Measurements from ENCODE around the gene HOXA7.

HOXA7 gene

DNA sequence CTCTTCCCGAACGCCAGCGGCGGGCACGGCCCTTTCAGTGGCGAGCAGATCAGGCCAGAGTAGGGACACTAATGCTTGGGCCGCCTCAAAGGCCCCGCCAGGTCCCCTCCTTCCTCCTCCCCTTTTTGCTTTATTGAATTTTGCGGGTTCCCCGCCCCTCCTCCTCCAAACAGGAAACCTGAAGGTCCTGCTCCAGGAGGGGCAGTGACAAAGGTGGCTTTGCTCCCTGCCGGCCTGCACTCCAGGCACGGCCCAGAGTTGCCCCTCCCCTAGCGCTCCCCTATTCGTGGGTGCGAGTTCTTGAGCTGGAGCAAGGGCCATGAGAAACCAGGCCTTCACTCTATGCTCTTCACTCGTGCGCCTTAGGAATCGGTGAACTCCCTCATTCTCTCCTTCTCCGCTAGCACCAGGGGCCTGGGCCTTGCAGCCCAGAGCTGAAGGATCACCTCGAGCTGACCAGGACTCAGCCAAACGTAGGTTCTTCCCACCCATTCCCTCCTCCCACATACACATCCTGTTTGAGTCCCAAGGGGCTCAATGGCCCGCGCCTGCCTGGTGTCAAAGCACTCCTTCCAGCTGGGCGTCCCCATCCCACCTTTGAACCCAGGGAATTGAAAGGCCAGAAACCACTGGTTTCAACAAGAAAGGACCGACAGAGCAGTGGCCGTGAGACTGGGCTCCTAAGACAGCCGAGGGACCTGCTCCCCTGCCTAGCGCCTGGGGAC is 8.3 kb downstream of the HOXA7 start:
- no peak for DNase-seq (ENCODE audit: low read depth, low spot score)

DNA sequence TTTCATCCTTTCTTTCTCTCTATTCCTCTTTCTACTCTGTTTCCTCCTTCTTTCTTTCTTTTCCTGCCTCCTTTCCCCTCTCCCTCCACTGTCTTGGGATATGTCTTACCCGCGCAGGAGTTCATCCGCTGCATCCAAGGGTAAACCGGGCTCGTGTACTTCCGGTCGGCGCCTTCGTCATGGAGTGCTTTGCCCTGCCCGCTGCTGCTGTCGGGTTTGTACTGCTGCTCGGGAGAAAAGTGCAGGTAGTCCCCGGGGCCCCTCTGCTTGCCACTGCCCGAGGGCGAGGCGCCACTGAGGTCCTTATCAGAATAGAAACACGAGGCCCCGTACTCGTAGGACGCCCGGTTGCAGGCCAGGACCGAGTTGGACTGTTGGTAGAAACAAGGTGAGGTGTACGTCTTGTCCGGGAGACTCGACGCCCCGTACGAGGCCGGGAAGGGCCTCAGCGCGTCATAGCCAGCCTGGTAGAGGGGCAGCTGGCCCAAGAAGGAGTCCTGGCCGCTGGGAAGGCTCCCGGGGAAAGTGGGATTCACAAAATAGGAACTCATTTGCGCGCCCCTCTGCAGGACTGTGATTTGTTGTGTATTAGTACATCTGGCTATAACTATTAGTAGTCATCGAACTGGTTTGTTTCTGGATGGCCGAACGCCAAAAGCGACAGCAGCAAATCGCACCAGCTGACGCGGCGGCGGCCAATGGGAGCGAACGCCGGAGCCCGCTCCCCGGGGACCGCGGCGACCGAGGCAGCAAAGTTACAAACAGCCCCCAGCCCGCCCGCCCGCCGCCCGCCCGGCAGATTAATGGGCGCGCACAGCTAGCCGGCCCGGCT is 9.1 kb downstream of the HOXA7 start, which contains the start of gene HOXA6:
HOXA6 (minus strand) TSS at position 576 of the 832 bp plus-strand sequence; CDS start at position 551, 25 bp downstream.
- no peak for DNase-seq (ENCODE audit: low read depth, low spot score)

DNA sequence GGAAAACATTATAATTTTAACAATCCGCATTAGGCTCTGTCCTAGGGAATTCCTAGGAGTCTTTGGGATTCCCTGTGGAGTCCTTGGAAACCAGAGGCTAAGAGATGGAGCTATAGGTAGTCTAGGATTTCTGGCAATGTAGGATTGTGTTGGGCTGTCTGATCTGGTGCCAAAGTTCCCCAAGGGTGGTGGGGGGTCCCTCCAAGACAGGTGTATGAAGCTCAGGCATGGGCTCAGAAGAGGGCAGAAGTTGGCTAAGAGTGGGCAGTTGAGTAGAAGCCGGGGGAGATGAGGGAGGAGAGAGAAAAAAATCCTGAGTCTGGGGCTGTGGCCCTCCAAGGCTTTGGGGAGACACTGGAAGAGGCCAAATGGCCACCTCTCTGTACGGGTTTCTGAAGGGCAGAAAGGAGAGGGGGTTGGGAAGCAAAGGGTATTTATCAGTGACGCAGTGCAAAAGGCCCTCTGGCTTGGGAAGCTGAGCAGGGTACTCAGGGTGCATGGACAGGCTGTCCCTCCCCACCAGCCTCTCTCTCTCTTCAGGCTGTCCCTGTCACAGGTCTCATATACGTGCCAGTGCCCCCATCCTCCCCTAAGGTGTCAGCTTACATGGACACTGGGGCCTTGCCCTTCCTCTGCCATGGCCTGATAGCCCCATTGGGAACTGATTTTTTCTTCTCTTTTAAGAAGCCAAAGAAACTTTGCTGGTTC is 9.8 kb downstream of the HOXA7 start:
- DNase-seq (ENCODE audit: low read depth, low spot score): no peak

DNA sequence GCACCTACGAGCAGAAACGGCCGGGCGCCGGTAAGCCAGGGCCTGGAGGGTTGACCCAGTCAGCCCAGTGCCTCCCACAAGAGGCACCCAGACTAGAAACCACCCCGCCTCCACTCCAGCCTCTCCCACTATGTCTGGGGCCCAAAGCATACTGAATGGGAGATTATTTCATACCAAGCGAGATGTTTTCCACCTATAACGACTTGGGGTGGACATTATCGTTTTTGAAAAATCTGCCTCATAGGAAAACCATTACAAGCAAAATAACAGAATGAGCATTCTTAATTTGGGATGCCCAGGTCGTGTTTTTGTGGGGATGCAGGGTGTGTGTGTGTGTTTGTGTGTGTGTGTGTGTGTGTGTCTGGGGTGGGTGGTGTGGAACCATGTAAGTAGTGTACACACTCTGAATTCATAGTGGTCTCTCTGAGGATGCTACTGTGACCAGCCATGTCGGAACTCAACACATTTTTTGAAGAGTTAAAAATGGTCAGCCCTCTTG is 10.5 kb downstream of the HOXA7 start:
- no peak for DNase-seq (ENCODE audit: low read depth, low spot score)

DNA sequence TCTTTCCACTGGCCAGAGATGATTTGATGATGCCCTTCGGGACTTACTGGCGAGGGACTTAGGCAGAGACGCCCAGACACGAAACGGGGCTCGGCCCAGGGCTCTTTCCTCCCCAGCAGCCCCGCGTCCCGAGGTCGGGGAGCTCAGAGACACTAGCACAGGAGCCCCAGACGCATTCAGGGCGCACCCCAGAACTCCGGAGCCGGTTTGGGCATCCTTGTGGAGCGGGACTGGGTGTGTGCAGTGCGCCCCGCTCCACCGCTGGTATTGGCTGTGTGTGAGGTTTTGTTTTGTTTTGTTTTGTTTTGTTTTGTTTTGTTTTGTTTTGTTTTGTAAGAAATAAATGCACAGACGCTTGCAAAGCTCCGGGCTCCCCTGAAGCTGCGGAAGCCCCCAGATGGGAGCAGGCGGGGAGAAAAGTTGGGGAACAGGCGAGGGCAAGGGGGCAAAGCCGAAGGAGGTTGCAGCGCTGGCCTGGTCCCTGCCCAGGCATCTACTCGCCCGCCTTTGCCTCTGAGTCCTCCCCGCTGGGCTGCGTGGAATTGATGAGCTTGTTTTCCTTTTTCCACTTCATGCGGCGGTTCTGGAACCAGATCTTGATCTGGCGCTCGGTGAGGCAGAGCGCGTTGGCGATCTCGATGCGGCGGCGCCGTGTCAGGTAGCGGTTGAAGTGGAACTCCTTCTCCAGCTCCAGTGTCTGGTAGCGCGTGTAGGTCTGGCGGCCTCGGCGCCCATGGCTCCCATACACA is 11.1 kb downstream of the HOXA7 start:
- no peak for DNase-seq (ENCODE audit: low read depth, low spot score)

DNA sequence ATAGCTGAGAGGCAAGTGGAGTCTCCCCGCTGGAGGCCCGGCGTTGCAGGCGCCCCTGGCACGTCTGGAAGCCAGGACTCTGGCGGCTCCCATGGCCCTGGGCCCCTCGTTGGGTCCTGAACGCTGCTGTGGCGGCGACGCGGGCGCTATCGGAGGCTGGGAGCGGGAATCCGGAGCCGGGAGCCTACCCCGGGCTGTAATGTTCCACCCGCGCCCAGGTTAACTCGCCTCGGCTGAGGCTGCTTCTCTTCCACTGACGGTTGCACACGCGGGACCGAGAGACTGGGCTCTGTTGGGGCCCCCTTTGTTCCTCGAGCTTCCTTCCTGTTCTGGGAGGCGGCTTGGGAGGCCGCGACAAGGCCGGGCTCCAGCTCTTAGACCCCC is 11.7 kb downstream of the HOXA7 start:
- DNase-seq (ENCODE audit: low read depth, low spot score): no peak

DNA sequence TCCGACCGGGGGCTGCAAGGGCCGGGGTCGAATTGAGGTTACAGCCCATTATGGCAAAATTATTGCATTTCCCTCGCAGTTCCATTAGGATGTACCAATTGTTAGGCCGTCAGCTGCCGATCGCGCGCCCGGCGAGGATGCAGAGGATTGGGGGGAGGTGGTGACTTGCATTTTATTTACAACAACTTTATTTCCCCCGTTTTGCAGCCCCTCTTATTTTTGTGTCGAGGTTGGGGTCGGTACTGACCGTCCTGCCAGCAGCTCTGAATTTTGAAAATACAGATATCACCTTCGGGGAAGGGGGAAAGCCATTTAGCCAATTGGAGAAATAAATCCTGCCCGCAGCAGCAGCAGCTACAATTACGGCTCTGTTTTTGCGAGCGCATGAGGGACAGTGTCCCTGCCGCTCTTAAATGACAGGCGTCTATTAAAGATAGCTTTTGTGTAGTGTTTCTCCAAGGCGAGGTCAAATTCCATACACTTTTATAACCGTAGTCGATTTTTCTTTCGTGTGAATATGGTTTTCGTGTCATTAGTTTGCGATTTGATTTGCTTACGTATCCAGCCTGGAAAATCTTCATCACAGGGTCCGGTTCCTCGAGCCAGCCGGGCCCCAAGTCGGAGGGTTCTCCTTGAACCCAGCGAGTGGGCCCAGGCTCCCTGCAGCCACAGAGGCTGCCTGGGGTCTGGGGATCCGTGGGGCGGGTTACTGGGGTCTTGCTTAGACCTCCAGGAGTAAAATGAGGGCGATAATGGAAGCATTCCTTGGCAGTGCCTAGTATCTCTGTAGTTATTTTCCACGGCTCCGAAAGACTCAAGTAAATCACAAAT is 12.3 kb downstream of the HOXA7 start:
- DNase-seq (ENCODE audit: low read depth, low spot score): no peak

DNA sequence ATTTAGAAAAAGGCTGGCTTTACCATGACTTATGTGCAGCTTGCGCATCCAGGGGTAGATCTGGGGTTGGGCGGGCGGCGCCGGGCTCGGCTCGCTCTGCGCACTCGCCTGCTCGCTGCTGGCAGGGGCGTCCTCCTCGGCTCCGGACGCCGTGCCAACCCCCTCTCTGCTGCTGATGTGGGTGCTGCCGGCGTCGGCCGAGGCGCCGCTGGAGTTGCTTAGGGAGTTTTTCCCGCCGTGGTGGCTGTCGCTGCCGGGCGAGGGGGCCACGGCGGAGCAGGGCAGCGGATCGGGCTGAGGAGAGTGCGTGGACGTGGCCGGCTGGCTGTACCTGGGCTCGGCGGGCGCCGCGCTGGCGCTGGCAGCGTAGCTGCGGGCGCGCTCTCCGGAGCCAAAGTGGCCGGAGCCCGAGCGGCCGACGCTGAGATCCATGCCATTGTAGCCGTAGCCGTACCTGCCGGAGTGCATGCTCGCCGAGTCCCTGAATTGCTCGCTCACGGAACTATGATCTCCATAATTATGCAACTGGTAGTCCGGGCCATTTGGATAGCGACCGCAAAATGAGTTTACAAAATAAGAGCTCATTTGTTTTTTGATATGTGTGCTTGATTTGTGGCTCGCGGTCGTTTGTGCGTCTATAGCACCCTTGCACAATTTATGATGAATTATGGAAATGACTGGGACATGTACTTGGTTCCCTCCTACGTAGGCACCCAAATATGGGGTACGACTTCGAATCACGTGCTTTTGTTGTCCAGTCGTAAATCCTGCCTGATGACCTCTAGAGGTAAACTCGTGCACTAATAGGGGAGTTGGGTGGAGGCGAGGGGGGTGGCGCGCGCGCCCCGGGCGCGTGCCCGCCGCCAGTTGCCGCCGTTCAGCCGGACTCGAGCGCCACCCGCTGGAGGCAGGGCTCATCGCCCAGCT is 13.2 kb downstream of the HOXA7 start, which contains the start of gene HOXA5:
HOXA5 (minus strand) TSS at position 659 of the 927 bp plus-strand sequence; CDS start at position 585, 74 bp downstream.
- DNase-seq (ENCODE audit: low read depth, low spot score): no peak

DNA sequence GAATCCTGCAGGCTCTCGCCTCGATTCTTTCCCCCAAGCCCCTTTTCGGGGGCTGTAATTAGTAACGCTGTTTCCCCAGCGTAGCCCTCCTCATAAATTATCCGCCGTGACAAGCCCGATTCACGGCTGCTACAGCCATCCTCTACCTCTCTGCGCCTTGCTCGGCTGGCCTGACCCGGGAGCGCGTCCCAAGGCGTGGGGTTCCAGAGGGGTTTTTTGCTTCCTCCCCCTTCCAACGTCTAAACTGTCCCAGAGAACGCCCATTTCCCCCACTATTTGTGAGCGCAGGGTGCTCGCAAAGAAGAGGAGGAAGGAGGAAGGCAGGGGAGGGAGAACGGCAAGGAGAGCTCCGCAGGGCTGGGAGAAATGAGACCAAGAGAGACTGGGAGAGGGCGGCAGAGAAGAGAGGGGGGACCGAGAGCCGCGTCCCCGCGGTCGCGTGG is 13.9 kb downstream of the HOXA7 start:
- no peak for DNase-seq (ENCODE audit: low read depth, low spot score)

DNA sequence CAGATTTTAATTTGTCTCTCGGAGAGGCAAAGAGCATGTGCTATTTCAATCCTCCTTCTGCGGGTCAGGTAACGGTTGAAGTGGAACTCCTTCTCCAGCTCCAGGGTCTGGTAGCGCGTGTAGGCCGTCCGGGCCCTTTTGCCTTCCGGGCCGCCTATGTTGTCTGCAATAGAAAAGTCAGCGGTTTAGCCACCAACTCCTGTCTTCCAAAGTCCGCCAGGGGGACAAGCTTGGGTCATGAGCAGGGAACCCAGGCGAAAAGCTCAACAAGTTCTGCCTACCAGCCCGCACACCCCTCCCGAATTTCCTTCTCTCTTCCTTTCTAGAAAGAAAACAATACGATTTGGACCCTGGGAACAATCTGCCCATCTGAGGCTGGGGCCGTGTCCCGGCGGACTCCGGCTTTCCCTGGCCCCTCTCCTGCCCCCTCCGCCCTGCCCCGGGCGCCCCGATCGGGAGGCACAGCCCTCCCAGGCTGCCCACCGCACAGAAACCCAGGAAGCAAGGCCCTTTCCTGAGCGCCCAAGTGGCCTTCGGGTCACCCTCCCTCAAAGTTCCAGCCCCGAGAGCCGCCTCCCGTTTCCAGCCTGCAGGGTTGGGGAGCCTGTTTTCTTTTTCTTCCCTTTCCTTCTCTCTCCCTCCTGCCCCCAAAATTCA is 14.4 kb downstream of the HOXA7 start:
- no peak for DNase-seq (ENCODE audit: low read depth, low spot score)

DNA sequence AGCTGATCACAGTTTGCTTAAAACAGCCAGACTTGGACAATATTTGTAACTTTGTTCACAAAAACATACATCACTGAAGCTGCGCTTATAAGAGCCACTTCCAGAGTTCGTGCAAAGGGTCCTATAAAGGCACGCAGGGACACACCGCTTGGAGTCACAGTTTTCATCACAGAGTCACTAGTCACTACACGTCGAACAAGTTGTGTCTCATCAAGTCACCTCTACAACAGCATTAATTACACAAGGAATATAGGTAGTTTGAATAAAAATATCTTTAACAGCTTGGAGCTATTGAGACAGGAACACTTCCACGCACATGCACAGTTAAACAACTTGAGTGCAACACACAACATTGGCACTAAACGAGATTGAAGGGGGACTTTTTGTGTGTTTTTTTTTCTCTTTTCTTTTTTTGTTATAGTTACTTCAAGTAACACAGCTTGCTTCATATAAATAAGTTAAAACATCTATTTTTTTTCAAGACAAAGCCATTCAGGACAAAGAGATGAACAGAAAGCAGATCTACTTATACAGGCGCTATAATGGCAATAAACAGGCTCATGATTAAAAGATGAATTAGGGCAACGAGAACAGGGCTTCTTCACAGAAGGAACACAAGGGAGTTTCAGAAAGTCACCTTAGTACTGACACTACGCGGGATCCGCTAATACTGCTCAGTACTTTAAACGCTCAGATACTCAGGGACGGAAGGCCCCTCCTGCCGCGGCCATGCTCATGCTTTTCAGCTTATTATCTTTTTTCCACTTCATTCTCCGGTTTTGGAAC is 15.1 kb downstream of the HOXA7 start:
- DNase-seq (ENCODE audit: low read depth, low spot score): no peak

DNA sequence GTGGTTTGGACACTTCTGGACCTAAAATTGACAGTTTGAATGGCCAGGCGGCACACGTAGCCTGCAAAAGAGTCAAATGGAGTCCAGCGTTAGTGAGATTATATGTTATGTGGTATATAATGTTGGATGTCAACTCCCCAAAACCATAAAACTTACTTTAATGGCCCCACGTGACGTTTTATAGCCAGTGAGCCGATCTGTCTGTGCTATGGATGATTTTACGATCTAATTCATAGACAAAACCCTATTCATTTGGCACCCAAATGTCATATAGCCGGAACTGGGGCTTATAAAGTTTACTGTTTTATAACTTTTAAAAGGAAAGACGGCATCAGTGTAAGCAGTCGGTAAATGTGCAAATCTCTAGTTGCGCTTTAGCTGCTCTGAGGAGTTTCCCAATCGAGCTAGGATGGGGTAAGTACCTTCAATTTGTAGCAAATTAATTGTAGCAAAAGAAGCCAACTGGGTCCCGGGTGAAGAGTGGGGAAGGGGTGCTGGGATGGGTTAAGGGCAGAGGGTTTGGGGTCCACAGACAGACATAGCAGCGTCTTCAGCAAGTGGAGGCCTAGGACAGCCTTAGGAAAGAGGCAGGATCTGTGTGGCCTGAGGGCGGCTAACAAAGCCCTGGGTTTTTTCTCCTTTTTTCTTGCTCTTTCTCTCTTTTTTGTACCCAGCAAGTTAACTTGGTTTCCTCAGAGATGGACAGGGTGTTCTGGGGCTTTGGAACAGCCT is 16.2 kb downstream of the HOXA7 start:
- no peak for DNase-seq (ENCODE audit: low read depth, low spot score)

DNA sequence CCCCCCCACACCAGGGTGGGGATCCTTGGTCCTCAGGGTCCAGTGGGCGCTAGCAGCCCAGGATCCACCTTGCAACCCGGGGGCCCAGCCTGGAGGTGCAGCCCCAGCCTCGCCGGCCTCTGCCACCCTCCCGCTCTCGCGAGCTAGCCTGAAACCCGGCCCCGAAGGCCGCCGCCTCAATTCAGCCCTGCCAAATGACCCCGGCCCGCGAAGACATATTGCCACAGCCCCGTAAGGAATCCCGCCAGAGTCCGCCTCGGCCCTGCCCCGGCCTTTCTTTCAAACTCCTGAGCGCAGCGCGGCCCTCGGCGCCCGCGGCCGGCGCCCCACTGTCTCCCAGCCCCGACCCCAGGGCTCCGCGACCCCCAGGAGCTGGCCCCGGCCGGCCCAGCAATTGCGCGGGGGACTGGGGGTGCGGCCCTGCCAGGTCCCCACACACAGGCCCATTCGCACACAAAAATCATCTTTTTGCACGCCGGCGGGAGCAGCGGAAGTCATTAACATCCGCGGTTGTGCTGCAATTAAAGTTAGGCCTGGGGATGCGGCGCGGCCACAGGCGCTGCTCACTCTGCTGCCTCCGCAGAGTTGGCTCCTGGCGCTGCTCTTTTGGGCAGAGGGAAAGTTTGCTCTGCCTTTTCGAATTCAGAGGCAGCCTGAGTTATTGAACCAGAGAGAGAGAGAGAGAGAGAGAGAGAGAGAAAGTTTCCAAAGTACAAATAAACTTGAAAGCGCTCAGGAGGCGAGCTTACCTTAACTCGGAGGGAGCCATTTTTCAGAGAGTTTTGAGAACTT is 16.9 kb downstream of the HOXA7 start:
- DNase-seq (ENCODE audit: low read depth, low spot score): no peak

DNA sequence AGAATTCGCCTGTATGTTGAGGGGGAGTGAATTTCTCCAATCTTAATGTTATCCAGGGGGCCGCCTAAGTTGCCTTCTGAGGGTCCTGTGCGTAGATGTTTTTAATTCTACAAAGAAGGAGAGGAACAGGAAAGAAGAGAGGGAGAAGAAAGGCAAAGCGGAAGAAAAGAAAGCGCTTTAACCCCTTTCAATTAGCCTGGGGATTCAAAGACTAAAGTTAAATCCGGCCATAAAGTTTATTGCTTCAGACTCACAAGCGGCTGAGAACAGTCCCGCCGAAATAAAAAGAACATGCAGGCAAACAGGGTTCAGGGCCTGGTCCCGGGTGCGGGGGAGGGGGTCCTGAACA is 17.5 kb downstream of the HOXA7 start:
- no peak for DNase-seq (ENCODE audit: low read depth, low spot score)

DNA sequence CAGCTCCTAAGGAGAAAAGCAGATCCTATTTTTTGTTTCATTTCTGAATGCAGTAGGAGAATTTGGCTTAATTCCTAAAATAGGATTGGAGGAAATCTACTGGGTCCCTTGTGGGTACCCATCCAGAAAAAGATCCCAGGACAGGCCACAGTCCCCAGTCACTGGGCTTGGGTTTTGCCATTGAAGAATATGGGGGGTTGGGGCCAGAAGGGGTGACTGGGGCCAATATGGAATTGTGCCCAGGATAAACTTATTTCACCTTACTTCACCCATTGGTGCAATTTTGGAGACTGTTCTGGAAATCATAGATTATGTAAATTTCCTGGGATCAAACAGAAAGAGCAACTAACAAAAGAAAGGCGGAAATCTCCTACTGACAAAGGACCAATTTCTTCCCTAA is 18.0 kb downstream of the HOXA7 start:
- no peak for DNase-seq (ENCODE audit: low read depth, low spot score)

DNA sequence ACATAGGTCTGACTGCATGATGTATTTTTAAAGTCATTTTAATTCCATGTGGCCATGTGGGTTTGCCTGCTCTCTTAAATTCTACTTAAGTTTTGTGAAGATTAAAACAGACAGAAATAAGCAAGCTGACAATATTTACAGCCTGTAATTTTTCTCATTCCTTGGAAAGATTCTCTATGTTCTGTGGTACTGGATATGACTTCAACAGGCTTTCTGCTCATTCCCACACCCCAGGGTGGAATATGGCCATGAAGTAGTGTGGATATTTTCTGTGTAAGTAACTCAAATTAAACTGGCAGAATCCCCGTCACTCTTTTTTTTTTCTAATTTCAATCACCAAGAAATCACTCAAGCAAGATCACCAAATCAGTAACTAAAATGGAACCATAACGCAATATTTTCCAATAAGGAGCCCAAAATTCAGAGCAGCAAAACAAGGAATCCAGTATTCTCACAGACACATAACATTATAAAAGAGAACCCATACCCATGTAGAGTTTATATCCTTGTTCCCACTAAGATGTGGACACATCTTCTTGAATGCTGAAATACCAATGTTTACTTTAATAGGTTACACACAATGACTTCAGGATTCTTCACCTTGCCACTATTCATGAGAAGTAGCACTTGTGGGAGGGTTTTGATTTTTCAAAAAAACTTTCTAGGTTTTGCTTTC is 18.7 kb downstream of the HOXA7 start:
- DNase-seq (ENCODE audit: low read depth, low spot score): no peak
